HEK293 (cell line): ENCODE measurements around the gene NDST1.

Source experiments
- ZNF335 ChIP-seq: fragments of 450-650 bp; formaldehyde crosslinking; conservative IDR thresholded peaks from 2 replicates; pipeline ENCODE4 v1.5.1; 2016; ENCODE audit warnings: missing biosample characterization, missing genetic modification characterization
- TF ChIP-seq, protein P1 (sequence below): fragments of 450-650 bp; formaldehyde crosslinking; IDR thresholded peaks from 2 replicates; pipeline ENCODE4 v1.5.1; 2016; ENCODE audit warnings: missing biosample characterization, missing genetic modification characterization, low read depth

DNA sequence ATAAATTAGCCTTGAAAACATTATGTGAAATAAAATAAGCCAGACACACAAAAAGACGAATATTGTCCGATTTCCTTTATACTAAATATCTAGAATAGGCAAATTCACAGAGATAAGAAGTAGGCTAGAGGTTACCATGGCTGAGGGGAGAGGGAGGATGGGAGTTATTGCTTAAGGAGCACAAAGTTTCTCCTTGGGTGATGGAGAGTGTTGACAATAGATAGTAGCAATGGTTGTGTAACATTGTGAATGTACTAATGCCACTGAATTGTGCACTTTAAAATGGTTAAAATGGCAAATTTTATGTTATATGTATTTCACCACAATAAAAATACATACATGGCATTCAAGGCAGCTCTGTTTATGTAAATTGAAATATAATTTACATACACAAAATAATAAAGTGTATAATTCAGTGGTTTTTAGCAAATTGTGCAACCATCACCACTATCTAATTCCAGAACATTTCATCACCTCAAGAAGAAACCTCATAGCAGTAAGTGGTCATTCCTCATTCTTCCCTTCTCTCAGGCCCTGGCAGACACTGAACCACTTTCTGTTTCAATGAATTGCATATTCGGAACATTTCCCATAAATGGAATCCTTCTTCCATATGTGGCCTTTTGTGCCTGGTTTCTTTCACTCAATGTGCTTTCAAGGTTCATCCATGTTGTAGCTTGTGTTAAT, 59.2 kb downstream of the NDST1 start:
- TF ChIP-seq, protein P1, sequence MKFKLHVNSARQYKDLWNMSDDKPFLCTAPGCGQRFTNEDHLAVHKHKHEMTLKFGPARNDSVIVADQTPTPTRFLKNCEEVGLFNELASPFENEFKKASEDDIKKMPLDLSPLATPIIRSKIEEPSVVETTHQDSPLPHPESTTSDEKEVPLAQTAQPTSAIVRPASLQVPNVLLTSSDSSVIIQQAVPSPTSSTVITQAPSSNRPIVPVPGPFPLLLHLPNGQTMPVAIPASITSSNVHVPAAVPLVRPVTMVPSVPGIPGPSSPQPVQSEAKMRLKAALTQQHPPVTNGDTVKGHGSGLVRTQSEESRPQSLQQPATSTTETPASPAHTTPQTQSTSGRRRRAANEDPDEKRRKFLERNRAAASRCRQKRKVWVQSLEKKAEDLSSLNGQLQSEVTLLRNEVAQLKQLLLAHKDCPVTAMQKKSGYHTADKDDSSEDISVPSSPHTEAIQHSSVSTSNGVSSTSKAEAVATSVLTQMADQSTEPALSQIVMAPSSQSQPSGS, result no peak
- no peak for TF ChIP-seq ZNF335 (tag by site-specific recombination)
